ENCODE data around the gene STRA8. TPM values are rescaled to one million over a fixed set of nuclear protein-coding genes. Genes with fewer than 3 reads are reported as not detected.

The STRA8 gene
- polyA plus RNA-seq, 1 experiment = not detected

DNA sequence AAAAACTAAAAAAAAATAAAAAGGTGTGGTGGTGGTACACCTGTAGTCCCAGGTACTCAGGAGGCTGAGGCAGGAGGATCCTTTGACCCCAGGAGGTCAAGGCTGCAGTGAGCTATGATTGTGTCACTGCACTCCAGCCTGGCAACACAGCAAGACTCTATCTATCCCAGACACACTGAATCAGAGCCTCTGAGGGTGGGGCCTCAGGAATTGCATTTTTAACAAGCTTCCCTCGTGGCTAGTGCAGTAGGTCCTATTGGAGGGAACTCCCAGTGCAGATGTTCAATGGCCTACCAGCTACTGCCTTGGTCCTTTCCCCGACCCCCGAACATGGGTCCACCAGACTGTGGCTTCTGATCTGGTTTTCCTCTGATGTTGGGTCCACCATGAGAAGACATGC, 14.9 kb downstream of the STRA8 start:
- no peak for TF ChIP-seq CTCF (IDR thresholded peaks at IDR 0.05; ENCODE audit: low read depth, low read length)
- Histone ChIP-seq H3K27me3 (ENCODE audit: control insufficient read depth, insufficient read depth, low read length) (no peaks in the 10 kb centered on the region), H3K4me3 (ENCODE audit: low read depth, low read length) (no peak overlapping the region), H3K27ac (ENCODE audit: low read depth, low read length) (no peak overlapping the region), H3K9me3 (ENCODE audit: control insufficient read depth, insufficient read depth, low read length) (no peaks in the 10 kb centered on the region; the same call in 1 of the 2 replicates)
- no peak for DNase-seq (ENCODE audit: low read depth, low spot score)
- POLR2A ChIA-PET = no interaction called here
- CTCF ChIA-PET = no interaction called here

DNA sequence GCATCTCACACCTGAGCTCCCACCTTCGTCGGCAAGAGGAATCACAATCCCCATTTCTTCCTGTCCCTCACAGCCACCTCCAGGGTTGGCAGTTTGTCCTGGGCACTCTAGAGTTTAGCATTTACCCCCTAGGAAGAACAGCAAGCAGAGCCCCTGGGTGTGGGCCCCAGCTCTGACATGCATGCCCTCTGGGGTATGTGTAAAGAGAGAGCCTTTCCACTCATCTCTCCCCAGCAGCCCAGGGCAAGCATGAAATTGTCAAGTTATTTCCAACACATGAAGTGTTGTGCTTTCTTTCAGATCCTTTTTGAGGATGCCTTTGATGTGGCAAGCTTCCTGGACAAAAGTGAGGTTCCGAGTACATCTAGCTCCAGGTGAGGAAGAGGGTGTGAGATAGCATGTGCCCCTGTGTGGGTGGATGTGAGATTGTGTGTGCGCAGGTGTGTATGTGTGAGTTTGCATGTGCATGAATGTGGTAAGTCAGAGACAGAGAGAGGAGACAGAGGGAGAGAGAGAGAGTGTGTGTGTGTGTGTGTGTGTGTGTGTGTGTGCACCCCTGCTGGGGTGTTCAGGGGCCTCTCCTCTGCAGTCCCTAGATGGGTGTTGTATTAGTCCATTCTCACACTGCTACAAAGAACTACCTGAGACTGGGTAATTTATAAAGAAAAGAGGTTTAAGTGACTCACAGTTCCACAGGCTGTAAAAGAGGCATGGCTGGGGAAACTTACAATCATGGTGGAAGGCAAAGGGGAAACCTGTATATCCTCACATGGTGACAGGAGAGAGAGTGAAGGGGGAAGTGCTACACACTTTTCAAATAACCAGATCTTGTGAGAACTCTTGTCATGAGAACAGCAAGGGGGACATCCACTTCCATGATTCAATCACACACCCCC, 18.1 kb downstream of the STRA8 start:
- no peak for DNase-seq (ENCODE audit: low read depth, low spot score)
- CTCF ChIA-PET = no interaction called here
- Histone ChIP-seq H3K27me3 (ENCODE audit: control insufficient read depth, insufficient read depth, low read length) (no peaks in the 10 kb centered on the region), H3K27ac (ENCODE audit: low read depth, low read length) (no peak overlapping the region), H3K4me3 (ENCODE audit: low read depth, low read length) (no peak overlapping the region), H3K9me3 (ENCODE audit: control insufficient read depth, insufficient read depth, low read length) (no peaks in the 10 kb centered on the region)
- no peak for TF ChIP-seq CTCF (IDR thresholded peaks at IDR 0.05; ENCODE audit: low read depth, low read length)
- POLR2A ChIA-PET = no interaction called here

GRCh38 chr7:135253851-135254771, 20.5 kb downstream of the STRA8 start:
- Histone ChIP-seq H3K9me3 (ENCODE audit: control insufficient read depth, insufficient read depth, low read length) (no peaks in the 10 kb centered on the region), H3K27ac (ENCODE audit: low read depth, low read length) (peak overlapping the region; percentile 83), H3K4me3 (ENCODE audit: low read depth, low read length) (no peak overlapping the region), H3K27me3 (ENCODE audit: control insufficient read depth, insufficient read depth, low read length) (no peaks in the 10 kb centered on the region)
- POLR2A ChIA-PET = interaction anchor here (0.9 kb wide), 1 partner anchor 42 kb away, joined by 4 read pairs; the partner anchor contains the start of gene WDR91
- CTCF ChIA-PET = interaction anchor here (0.9 to 2.3 kb wide), 3 partner anchors 21 to 391 kb away, joined by 3 to 15 read pairs (median 3); no protein-coding TSS in a partner anchor
- peak; percentile 11 for DNase-seq (ENCODE audit: low read depth, low spot score)
- no peak for TF ChIP-seq CTCF (IDR thresholded peaks at IDR 0.05; ENCODE audit: low read depth, low read length)

GRCh38 chr7:135257790-135258189, 24.2 kb downstream of the STRA8 start:
- H3K27me3 ChIP-seq (ENCODE audit: control insufficient read depth, insufficient read depth, low read length) = peaks cover 3% of the 10 kb centered on the region
- no peak overlapping the region for H3K27ac ChIP-seq (ENCODE audit: low read depth, low read length)
- H3K4me3 ChIP-seq (ENCODE audit: low read depth, low read length) = no peak overlapping the region
- H3K9me3 ChIP-seq (ENCODE audit: control insufficient read depth, insufficient read depth, low read length) = no peaks in the 10 kb centered on the region
- ChIA-PET POLR2A (no interaction called here), CTCF (interaction anchor here (1.0 kb wide), 1 partner anchor 17 kb away, joined by 3 read pairs; no protein-coding TSS in a partner anchor)
- DNase-seq (ENCODE audit: low read depth, low spot score) = no peak
- no peak for TF ChIP-seq CTCF (IDR thresholded peaks at IDR 0.05; ENCODE audit: low read depth, low read length)
